GM23338 (cell line): ENCODE measurements around the gene UBE2QL1. TPM values are rescaled to one million over a fixed set of nuclear protein-coding genes. Genes with fewer than 3 reads are reported as not detected.

Source experiments
- ATAC-seq: fragments of 200-7000 bp; cut with Tn5 transposase; 3 replicates; pipeline ENCODE4 v1.9.1; 2020
- DNase-seq: peaks from one replicate; pipeline ENCODE4 v3.0.0-alpha.2; 2015; ENCODE audit warnings: low spot score
- H2AFZ ChIP-seq: fragments of 200-600 bp; sonication (generic); 2 replicates; pipeline ENCODE4 v1.8.0; 2016; ENCODE audit warnings: antibody characterized with exemption, mild to moderate bottlenecking, moderate library complexity
- H3F3A ChIP-seq: fragments of 200-600 bp; sonication (generic); replicated peaks from 2 replicates; pipeline ENCODE4 v1.8.0; 2017; ENCODE audit warnings: antibody characterized with exemption, mixed run types, low read depth
- H3K27ac ChIP-seq: fragments of 200-600 bp; sonication (generic); 2 replicates; pipeline ENCODE4 v1.6.1; 2016; ENCODE audit warnings: low read depth
- H3K27me3 ChIP-seq: fragments of 200-600 bp; sonication (generic); 2 replicates; pipeline ENCODE4 v1.8.0; 2016; ENCODE audit warnings: mild to moderate bottlenecking, mixed run types, moderate library complexity; ENCODE audit not compliant: insufficient read depth
- H3K36me3 ChIP-seq: fragments of 200-600 bp; sonication (generic); 2 replicates; pipeline ENCODE4 v1.8.0; 2016; ENCODE audit warnings: mild to moderate bottlenecking; ENCODE audit not compliant: insufficient read depth
- H3K4me1 ChIP-seq: fragments of 200-600 bp; sonication (generic); 2 replicates; pipeline ENCODE4 v1.8.0; 2016; ENCODE audit warnings: mild to moderate bottlenecking, moderate library complexity; ENCODE audit not compliant: insufficient read depth
- H3K4me2 ChIP-seq: fragments of 200-600 bp; sonication (generic); 2 replicates; pipeline ENCODE4 v1.7.1; 2017; ENCODE audit warnings: mixed run types
- H3K4me3 ChIP-seq: fragments of 200-600 bp; sonication (generic); 2 replicates; pipeline ENCODE4 v1.6.1; 2016; ENCODE audit warnings: mixed run types
- H3K79me2 ChIP-seq: fragments of 200-600 bp; sonication (generic); replicated peaks from 2 replicates; pipeline ENCODE4 v1.8.0; 2017; ENCODE audit warnings: mild to moderate bottlenecking; ENCODE audit not compliant: insufficient read depth
- H3K9me2 ChIP-seq: fragments of 200-600 bp; sonication (generic); 2 replicates; pipeline ENCODE4 v1.8.0; 2017; ENCODE audit not compliant: insufficient read depth
- H4K20me1 ChIP-seq: fragments of 200-600 bp; sonication (generic); replicated peaks from 2 replicates; pipeline ENCODE4 v1.8.0; 2017; ENCODE audit warnings: mild to moderate bottlenecking; ENCODE audit not compliant: insufficient read depth
- H3K27ac Mint-ChIP-seq: 2 replicates; pipeline ENCODE4 v1.8.0; 2020; ENCODE audit warnings: inconsistent platforms, mild to moderate bottlenecking, moderate library complexity, mixed read lengths
- H3K27me3 Mint-ChIP-seq: 3 replicates; pipeline ENCODE4 v1.8.0; 2022; ENCODE audit warnings: low read depth, mild to moderate bottlenecking, moderate library complexity, mixed read lengths, inconsistent platforms; ENCODE audit not compliant: insufficient read depth, poor library complexity
- H3K36me3 Mint-ChIP-seq: 3 replicates; pipeline ENCODE4 v1.8.0; 2021; ENCODE audit warnings: low read depth, mild to moderate bottlenecking, inconsistent platforms, moderate library complexity, mixed read lengths
- H3K4me1 Mint-ChIP-seq: 3 replicates; pipeline ENCODE4 v1.8.0; 2020; ENCODE audit warnings: mild to moderate bottlenecking, inconsistent platforms, mixed read lengths
- H3K4me3 Mint-ChIP-seq: 3 replicates; pipeline ENCODE4 v1.8.0; 2021; ENCODE audit warnings: moderate library complexity, mild to moderate bottlenecking, inconsistent platforms, mixed read lengths
- H3K9me3 Mint-ChIP-seq: 3 replicates; pipeline ENCODE4 v1.8.0; 2020; ENCODE audit warnings: moderate library complexity, mild to moderate bottlenecking, inconsistent platforms, mixed read lengths
- CTCF ChIP-seq, 2 experiments: fragments of 200-600 bp in 1 of 2; sonication (generic) in 1 of 2; conservative IDR thresholded peaks; 2 replicates each; pipeline versions ENCODE4 v1.5.1 to v1.6.1; 2016 to 2017; ENCODE audit warnings: antibody characterized with exemption in 2 of 2, low read depth in 2 of 2, mild to moderate bottlenecking in 2 of 2, moderate library complexity in 1 of 2
- EZH2 ChIP-seq: fragments of 200-600 bp; sonication (generic); IDR thresholded peaks from one replicate; pipeline ENCODE4 v1.8.0; 2017; ENCODE audit warnings: antibody characterized with exemption, mild to moderate bottlenecking, low read depth; ENCODE audit not compliant: unreplicated experiment
- EZH2phosphoT487 ChIP-seq: fragments of 200-600 bp; sonication (generic); IDR thresholded peaks from one replicate; pipeline ENCODE4 v1.8.1; 2018; ENCODE audit warnings: antibody characterized with exemption; ENCODE audit not compliant: unreplicated experiment
- JUNB ChIP-seq: IDR thresholded peaks from one replicate; pipeline ENCODE4 v1.6.1; 2016; ENCODE audit warnings: antibody characterized with exemption; ENCODE audit not compliant: unreplicated experiment
- NANOG ChIP-seq: IDR thresholded peaks from 2 replicates; pipeline ENCODE4 v1.6.1; 2016; ENCODE audit warnings: antibody characterized with exemption, borderline replicate concordance
- REST ChIP-seq: IDR thresholded peaks from one replicate; pipeline ENCODE4 v1.6.1; 2018; ENCODE audit warnings: antibody characterized with exemption; ENCODE audit not compliant: unreplicated experiment
- ZNF331 ChIP-seq: fragments of 250-450 bp; sonication (Bioruptor Pico); IDR thresholded peaks from 2 replicates; pipeline ENCODE4 v1.5.0; 2020; ENCODE audit warnings: low read depth, mild to moderate bottlenecking, moderate library complexity
- ZNF462 ChIP-seq: fragments of 250-450 bp; sonication (Bioruptor Pico); IDR thresholded peaks from 2 replicates; pipeline ENCODE4 v1.5.0; 2020; ENCODE audit warnings: mild to moderate bottlenecking, moderate library complexity
- polyA plus RNA-seq: library from polyadenylated mRNA; unstranded; fragments of >200 nt; fragmentation: Nextera tagmentation; extraction: Ambion mirVana; gene quantifications from 2 replicates; pipeline ENCODE4 v1.2.1, GENCODE V29; 2016
- total RNA-seq: library from RNA; depleted of rRNA; stranded (reverse); fragments of >200 nt; shearing (Covaris generic); gene quantifications from 2 replicates; pipeline ENCODE4 v1.2.3, GENCODE V29; 2014

UBE2QL1 gene
- total and polyA plus RNA-seq, 2 experiments from 2014 or later: 0.40 to 0.83 TPM

- DNase-seq: no peak
These were observed 25.1 kb upstream of the UBE2QL1 start for GRCh38 chr5:6423327-6424109.

More at GRCh38 chr5:6423327-6424109, 25.1 kb upstream of the UBE2QL1 start:
- no peak for TF ChIP-seq REST
- TF ChIP-seq JUNB: no peak
- TF ChIP-seq ZNF462 (CRISPR knock-in tag): no peak
- no peak for TF ChIP-seq ZNF331 (CRISPR knock-in tag)
- TF ChIP-seq EZH2: no peak
- TF ChIP-seq EZH2phosphoT487: no peak
- no peak for TF ChIP-seq NANOG
- TF ChIP-seq CTCF (conservative IDR thresholded peaks at IDR 0.05; ENCODE audit: low read depth in 2 of 2): no peak
- ATAC-seq: no peak
- Histone ChIP-seq H3K4me2 (no peak overlapping the region), H3K79me2 (no peaks in the 10 kb centered on the region), H4K20me1 (no peaks in the 10 kb centered on the region), H3K27ac (no peak overlapping the region), H3F3A (no peaks in the 10 kb centered on the region), H3K4me1 (no peaks in the 10 kb centered on the region), H3K27me3 (no peaks in the 10 kb centered on the region), H3K36me3 (no peaks in the 10 kb centered on the region), H3K9me2 (peaks cover 4% of the 10 kb centered on the region; the same call in 1 of the 2 replicates), H2AFZ (no peak overlapping the region), H3K4me3 (no peak overlapping the region)
- H3K4me1 Mint-ChIP-seq: no peaks in the 10 kb centered on the region
- peaks cover 8% of the 10 kb centered on the region; the same call in 1 of the 3 replicates for H3K9me3 Mint-ChIP-seq
- H3K27me3 Mint-ChIP-seq: peaks cover 3% of the 10 kb centered on the region
- H3K4me3 Mint-ChIP-seq: no peak overlapping the region
- H3K27ac Mint-ChIP-seq: no peak overlapping the region
- H3K36me3 Mint-ChIP-seq: no peaks in the 10 kb centered on the region
